Fibroblast of skin of right biceps (primary cell): ENCODE results near the gene KIF1C.

Experiments used
- DNase-seq: peaks from one replicate; pipeline ENCODE4 v3.0.0-alpha.2; 2013

The KIF1C gene

GRCh38 chr17:4997302-4998026, at the start of gene KIF1C, which contains the start of gene INCA1:
TSS of gene KIF1C (plus strand) at chr17:4997950. CDS start at chr17:5000247, 2,297 bp downstream.
TSS of gene INCA1 (minus strand) at chr17:4997522. CDS start at chr17:4994437, 3,085 bp downstream.
- peak; percentile 87 for DNase-seq

GRCh38 chr17:4948166-4948930, 49.4 kb upstream of the KIF1C start, which contains the start of gene PFN1:
TSS of gene PFN1 (minus strand) at chr17:4948530. CDS start at chr17:4948394, 136 bp downstream.
- peak; percentile 96 for DNase-seq

GRCh38 chr17:4948931-4949320, 48.8 kb upstream of the KIF1C start:
- peak; percentile 94 for DNase-seq

- DNase-seq, result peak; percentile 74
Observed at GRCh38 chr17:4949321-4950074, 48.3 kb upstream of the KIF1C start.

- peak; percentile 22 for DNase-seq
Observed at GRCh38 chr17:4950075-4950745, 47.5 kb upstream of the KIF1C start.

- no peak for DNase-seq
Observed at GRCh38 chr17:4950746-4951204, 47.0 kb upstream of the KIF1C start, which contains the start of gene ENO3. TSS of gene ENO3 (plus strand) at chr17:4951119. CDS start at chr17:4951830, 711 bp downstream.

GRCh38 chr17:4951486-4951885, 46.3 kb upstream of the KIF1C start:
- DNase-seq, result no peak

- DNase-seq, result peak; percentile 70
Observed at GRCh38 chr17:4953451-4953961, 44.2 kb upstream of the KIF1C start.

GRCh38 chr17:4955091-4955490, 42.7 kb upstream of the KIF1C start:
- no peak for DNase-seq

- DNase-seq, result no peak
Observed at GRCh38 chr17:4956493-4957061, 41.2 kb upstream of the KIF1C start.

GRCh38 chr17:4958102-4958501, 39.6 kb upstream of the KIF1C start:
- no peak for DNase-seq

GRCh38 chr17:4959261-4959965, 38.3 kb upstream of the KIF1C start:
- no peak for DNase-seq

- DNase-seq, result no peak
Observed at GRCh38 chr17:4960279-4960922, 37.3 kb upstream of the KIF1C start.

GRCh38 chr17:4965311-4965986, 32.3 kb upstream of the KIF1C start:
- no peak for DNase-seq

- peak; percentile 100 for DNase-seq
Observed at GRCh38 chr17:4966844-4967538, 30.8 kb upstream of the KIF1C start.

GRCh38 chr17:4967539-4968485, 29.9 kb upstream of the KIF1C start, which contains the start of gene SPAG7:
TSS of gene SPAG7 (minus strand) at chr17:4967817. CDS start at chr17:4967804, 13 bp downstream.
- DNase-seq, result peak; percentile 97

GRCh38 chr17:4968486-4969046, 29.2 kb upstream of the KIF1C start:
- DNase-seq, result no peak
